Activated CD8-positive, alpha-beta memory T cell treated with anti-CD3 and anti-CD28 coated beads, Interleukin-2, amount 50 U/mL, for 24 hours (primary cell): Measurements from ENCODE around the gene ADD3.

Source experiments
- DNase-seq: peaks from one replicate; pipeline ENCODE4 v3.0.0-alpha.2; 2020; ENCODE audit errors: extremely low read depth

The ADD3 gene

GRCh38 chr10:110005719-110006118, 2.1 kb upstream of the ADD3 start:
- no peak for DNase-seq

DNA sequence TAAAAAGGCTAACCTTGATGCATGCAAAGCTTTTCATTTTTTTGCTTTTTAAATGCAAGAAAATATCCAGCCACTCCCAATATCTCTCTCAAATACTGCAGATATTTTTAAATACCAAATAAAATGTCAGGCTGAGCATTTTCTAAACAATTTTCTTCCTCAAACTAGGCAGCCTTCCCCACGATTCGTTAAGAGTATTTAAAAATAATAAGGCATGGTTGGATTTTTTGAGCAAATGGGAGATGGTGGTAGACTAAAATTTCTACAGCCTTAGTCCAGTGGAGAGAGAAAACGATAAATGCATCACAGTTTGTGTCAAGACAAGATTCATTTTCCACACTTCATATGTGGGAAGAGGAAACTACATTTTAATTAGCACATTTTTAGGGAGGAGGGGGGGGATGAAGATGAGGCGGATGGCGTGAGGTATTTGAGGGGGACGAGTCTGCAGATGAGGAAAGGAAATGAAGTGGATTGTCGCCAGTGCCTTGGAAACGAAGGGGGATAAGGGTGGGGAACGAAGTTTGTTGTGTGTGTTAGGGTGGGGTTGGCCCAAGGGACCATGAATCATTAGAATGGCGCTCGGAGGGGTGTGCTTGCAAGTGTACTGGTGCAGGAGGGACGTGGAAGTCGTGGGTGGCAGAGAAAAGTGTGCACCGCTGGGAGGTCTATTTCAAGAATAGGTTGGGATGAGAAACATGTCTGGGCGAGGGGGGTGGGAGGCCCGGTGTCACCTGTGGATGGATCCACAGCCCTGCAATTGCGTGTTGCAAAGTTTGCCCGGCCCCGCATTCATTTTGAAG, 1.2 kb upstream of the ADD3 start:
- no peak for DNase-seq

DNA sequence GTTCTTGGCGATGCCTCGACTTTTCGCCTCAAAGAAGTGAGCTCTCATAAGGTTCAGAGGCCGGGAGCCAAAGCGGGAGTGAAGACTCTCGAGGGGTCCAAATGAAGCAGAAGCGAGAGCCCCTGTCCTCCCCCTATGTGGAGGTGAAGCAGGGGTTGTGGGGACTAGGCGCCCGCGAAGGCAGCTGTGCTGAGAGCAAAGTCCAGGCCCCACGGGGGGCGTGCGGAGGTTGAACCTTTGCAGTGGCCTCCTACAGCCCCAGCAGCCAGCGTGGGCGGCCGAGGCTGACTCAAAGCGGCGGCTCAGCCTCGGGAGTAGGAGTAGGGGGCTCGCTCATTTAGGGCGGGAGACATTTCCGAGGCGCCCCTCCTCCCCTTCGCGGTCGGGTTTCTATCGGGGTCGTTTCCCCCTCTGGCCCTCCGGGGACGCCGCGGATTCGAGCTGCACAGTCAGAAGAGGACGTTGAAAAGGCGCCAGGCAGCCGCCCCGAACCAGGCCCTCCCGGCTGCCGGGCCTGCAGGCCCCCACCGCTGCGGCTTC, 553 bp upstream of the ADD3 start:
- DNase-seq, result no peak

GRCh38 chr10:110008518-110009339, 945 bp downstream of the ADD3 start:
- no peak for DNase-seq

DNA sequence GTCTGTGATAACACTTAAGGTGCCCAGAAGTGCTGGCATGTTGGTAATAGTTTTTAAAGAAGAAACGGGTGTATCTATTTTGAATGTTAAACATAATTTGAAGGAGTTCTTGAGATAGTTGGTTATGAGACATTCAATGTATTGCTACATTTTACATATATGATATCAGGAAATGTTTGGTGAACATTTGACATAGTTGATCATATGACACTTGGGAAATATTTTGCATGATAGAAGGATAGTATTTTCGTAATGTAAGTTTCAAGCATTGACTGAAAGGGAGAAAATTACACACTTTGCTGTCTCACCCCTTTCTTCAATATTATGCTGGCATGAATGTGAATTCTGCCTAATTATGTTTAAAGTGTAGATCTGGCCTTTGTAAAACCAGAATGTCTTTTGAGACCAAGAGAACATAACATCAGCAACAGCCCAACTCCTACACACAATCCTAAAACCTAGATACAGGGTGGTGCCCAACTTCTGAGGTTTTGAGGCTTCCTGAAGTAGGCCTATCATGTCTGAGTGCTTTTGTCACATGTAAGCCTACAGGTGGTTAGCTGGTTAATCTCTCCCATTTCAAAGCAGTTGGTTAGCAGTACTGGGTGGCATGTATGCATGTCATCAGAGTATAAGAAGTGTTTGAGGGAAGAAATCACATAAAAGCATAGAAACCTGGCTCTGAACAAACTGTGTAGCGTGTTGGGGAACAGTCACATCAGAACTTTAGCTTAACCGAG, 2.1 kb downstream of the ADD3 start:
- no peak for DNase-seq

DNA sequence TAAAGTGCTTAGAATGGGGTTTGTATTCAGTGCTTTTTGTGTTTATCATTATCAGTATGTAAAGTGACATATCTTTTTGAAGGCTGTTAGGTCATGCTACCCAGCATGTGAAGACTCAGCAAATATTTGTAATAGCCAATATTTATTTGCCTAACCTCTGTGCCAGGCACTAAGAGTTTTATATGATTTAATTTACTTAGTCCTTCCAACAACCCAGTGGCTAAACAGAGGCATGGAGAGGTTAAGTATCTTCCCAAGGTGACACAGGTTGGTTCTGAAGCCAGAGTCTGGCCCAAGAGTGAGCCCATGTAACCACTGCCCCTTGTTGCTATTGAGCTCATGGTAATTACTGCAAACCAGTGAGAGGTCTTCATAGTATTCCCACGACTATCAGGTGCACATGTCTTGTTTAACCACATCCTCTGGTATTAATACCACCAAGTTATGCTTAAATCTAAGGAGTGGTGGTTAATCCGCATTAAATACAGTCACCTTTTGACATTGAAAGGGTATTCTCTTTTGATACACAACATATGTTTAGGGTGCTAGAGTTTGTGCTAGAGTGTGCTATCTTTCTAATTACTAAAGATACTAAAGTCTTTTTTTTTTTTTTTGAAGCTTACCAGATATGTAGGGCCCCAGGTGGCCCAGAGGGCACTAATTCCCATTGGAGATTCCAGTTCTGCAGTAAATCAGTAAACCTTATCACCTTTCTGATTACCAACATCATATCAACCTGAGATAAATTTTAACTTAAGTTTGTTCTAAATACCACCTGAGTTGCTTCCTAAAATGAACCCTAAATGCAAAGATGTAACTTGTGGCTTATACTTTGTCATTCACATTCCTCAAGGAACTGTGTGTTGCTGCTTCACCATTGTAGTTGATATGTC, 2.9 kb downstream of the ADD3 start:
- DNase-seq, result no peak

DNA sequence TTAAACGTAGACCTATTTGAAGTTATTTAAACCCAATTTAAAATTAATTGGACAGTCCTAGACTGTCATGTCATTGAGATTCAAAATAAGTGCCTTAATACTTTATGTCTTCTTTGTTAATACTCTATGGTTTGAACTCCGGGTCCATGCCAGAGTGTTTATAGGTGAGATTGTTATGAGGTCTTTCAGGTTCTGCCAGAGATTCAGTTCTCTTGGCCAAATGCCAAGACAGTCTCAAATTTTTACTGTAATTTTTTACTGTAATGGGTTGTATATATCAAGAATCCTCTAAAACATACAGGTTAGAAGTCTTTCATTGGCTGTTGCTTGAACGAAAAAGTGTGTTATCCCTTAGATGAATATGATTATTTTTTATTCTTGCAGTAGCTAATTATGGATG, 3.9 kb downstream of the ADD3 start:
- DNase-seq, result no peak

GRCh38 chr10:110013630-110014293, 6.0 kb downstream of the ADD3 start:
- DNase-seq, result no peak

- DNase-seq, result no peak
Observed at GRCh38 chr10:110016039-110016438, 8.3 kb downstream of the ADD3 start.

DNA sequence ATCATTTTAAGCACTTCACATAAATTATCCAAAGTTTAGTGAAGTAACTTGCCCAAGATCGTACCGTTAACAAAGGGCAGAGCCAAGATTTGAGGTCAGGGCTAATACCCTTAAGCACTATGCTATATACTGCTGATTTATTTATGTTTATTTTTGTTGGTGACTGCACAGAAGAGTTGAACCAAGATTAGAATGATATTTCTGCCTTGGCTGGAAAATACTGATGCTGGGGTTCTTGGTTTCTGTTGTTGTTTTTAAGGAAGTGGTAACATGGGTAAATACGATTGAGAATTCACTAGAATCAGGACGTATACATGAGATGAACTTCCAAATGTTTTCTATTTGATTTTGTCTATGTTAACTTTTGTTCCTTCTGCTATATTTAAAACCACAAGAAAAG, 9.3 kb downstream of the ADD3 start:
- no peak for DNase-seq

DNA sequence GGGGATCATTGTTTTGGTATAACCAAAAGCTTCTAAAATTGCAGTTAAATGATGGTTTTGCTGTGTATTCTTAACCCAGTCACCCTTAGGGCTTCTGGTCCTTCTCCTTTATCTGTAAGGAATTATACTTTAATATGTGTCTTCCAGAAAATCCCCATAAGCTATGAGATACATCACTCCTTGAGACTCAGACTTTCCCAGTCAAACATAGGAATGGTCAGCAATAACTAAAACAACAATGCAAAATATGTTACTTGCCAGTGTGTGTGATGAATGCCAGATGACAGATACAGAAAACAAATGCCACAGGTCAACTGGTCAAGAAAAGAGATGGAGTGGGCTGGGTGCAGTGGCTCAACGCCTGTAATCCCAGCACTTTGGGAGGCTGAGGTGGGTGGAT, 10.1 kb downstream of the ADD3 start:
- DNase-seq, result no peak

GRCh38 chr10:110020265-110020664, 12.5 kb downstream of the ADD3 start:
- no peak for DNase-seq

DNA sequence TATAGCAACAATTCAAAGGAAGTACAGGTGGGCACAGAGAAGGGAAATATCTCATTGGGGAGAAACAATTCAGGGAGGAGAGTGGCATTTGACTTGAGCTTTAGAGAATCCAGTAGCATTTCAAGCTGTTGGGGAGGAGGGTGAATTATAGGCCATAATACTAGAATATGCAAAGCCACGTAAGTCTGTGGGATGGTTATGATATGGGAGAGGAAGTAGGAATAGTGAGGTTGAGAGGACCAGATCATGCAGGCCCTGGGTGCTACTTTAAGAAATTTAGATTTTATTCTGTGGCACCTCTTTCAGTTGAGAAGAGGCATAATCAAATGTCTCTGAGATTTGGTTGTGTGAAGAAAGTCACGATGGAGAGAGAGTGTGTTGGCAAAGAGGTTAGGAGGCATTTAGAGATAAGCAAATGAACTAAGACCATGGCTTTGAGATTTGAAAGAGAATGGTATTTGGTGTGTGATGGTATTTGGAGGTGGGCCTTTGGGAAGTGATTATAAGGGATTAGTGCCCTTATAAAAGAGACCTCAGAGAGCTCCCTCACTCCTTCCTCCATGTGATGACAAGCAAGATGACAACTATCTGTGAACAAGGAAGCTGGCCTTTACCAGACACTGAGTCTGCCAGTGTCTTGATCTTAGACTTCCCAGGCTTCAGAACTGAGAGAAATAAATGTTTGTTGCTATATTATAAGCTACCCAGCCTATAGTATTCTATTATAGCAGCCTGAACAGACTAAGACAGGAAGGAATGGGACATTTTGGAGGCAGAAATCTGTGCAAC, 15.1 kb downstream of the ADD3 start:
- DNase-seq, result no peak

GRCh38 chr10:110023785-110024465, 16.1 kb downstream of the ADD3 start:
- no peak for DNase-seq

DNA sequence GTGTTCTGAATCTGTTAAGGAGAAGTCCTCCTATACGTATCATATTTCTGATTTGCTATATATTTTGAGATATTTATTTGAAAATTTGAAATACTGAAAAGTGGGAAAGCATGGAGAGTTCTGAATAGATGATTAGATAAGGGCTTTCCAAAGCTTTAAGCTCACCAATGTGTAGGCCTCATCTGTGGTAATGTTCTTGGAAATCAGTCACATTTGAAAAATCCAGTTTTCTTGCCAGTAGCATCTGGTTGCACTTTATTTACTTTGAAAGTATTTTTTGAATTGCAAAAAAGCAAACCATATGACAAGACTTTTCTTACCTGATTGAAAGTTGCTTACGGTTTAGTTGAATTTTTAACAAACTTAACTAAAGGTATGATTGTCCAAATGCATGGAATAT, 21.7 kb downstream of the ADD3 start:
- DNase-seq, result no peak

DNA sequence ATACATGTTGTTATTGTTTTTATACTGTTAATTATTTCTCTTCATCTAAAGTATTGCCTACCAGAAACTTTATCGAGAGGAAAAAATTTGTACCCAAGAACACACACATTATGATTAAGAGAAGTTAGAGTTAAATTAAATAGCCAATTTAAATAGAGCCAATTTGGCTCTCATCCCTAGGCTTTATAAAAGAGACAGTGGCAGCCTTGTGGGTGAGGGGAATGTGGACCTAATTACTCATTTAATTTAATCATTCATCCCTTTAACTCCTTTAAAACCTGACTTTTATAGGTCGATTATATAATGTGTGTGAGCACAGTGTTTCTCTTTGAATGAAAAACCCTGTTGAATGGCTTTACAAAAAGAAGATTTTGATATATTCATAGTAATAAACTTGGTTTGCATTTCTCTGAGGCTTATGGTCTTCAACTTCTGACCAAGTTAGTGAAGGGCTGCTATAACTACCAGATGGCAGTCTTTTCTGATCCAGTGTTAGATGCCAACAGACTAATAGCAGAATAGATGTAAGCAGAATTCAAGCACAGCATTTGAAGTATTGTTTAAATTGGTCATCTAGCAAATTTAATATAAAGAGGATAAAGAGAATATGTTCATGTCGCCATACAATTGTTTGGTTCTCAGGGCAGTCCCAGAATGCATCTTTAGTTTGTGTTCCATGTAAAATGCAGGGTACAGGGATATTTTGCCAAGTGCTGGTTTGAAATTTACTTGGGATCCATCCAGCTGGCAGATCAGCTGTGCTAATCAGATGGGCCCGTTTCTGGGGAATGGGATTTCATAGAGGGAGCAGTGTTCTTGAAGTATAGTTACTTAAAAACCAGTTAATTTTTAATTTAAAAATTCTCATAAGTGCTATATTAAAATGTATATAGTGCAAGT, 25.3 kb downstream of the ADD3 start:
- DNase-seq, result no peak

GRCh38 chr10:110033701-110034235, 26.0 kb downstream of the ADD3 start:
- no peak for DNase-seq

DNA sequence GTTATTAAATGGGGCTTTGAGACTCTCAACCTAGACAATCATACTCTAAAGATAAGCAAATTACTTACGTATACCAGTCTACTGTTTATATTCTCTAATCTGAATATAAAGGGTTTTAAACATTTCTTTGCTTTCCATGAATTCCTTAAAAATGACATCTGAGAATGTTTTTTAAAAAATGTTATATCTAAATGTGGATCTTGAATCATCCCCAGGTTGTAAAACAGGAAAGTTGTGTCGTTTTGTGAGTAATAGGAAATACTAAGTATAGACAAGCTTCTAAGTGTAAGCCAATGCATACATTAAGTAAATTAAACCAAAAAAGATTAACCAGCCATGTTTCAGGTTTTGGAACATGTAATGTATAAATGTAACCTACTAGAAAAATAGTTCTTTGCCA, 26.8 kb downstream of the ADD3 start:
- no peak for DNase-seq
